Pancreas (tissue), 10 donors: ENCODE results near the gene MICA. TPM values are rescaled to one million over a fixed set of nuclear protein-coding genes. Genes with fewer than 3 reads are reported as not detected.
"Not testable (repeated sequence)": the region's sequence is repeated elsewhere in the genome, so short reads cannot be mapped to it uniquely, and the experiment has no call there.

Experiments used
- ATAC-seq, 4 donors: fragments of 200-7000 bp; cut with Tn5 transposase; one replicate each; pipeline versions ENCODE4 v1.8.0 to v1.9.1; 2020; ENCODE audit warnings: mild to moderate bottlenecking in 4 of 4, moderate library complexity in 4 of 4
- DNase-seq, 6 donors: peaks; one replicate each; pipeline ENCODE4 v3.0.0-alpha.2; 2020
- FAIRE-seq: peaks from 2 replicates; lab custom pipeline; 2012; peaks lifted over from hg19 to GRCh38; lab: Jason Lieb, UNC
- H3K27ac ChIP-seq, 4 donors: fragments of 200-600 bp; sonication (generic); 1 replicate in 3 of 4; 2 replicates in 1 of 4; pipeline versions ENCODE4 v1.5.0 to v1.8.0; 2020
- H3K27me3 ChIP-seq, 4 donors: fragments of 200-600 bp; one replicate each; pipeline ENCODE4 v1.8.0; 2021
- H3K36me3 ChIP-seq, 3 donors: fragments of 200-600 bp; sonication (generic) in 1 of 3; one replicate each; pipeline versions ENCODE4 v1.5.0 to v1.8.0; 2020 to 2021
- H3K4me1 ChIP-seq, 3 donors: fragments of 200-600 bp; one replicate each; pipeline ENCODE4 v1.8.0; 2021
- H3K4me3 ChIP-seq, 4 donors: fragments of 200-600 bp; sonication (generic) in 2 of 4; one replicate each; pipeline versions ENCODE4 v1.5.0 to v1.8.0; 2020 to 2021
- H3K9me3 ChIP-seq, 4 donors: fragments of 200-600 bp; one replicate each; pipeline ENCODE4 v1.8.0; 2021
- CTCF ChIP-seq, 4 donors: fragments of 200-600 bp; sonication (generic) in 3 of 4; IDR thresholded peaks; one replicate each; pipeline versions ENCODE4 v1.5.0 to v1.8.0; 2021; ENCODE audit warnings: antibody characterized with exemption in 4 of 4
- WGBS, 2 donors: extraction: QIAGEN DNeasy Blood & Tissue Kit; methylation state at CpG; one replicate each; pipeline ENCODE4 v1.1.7; 2013; 5-methylcytosine and 5-hydroxymethylcytosine counted together
- intact Hi-C, 3 donors: fragments of 100-400 bp; cut with DNase I; formaldehyde crosslinking; loops; one replicate each; pipeline versions ENCODE4 v1.11.1 to v1.14.2; 2022
- polyA plus RNA-seq, 2 donors: library from polyadenylated mRNA; stranded (reverse); fragments of 200-250 nt; gene quantifications; one replicate each; pipeline ENCODE4 v1.2.3, GENCODE V29; 2013
- total RNA-seq, 6 donors: library from RNA; stranded (reverse); fragmentation: NEBNext Ultra II Directional in 4 of 6; extraction: Animal tissue kit (Norgen Biotek cat#: 25700) in 4 of 6; gene quantifications; one replicate each; pipeline versions ENCODE4 v1.2.1 to v1.2.4, GENCODE V29; 2021 to 2023
- donor health status: healthy with polysubstance abuse.
- donor health status: DM: no; HTN: no; CAD: no; lungs with moderate emphysema.
- donor health status: DM: no; HTN: no; CAD: no.
- donor health status: control.
- donor health status: control.
- donor health status: Bipolar disorder and iron deficiency.
- donor health status: DM: yes; HTN: yes; CAD: no.
- donor health status: DM: no; HTN: no; CAD: no.
- donor health status: DM: no; HTN: no; CAD: no.
- donor health status: DM: yes; HTN: yes; CAD: no.

The MICA gene
- total and polyA plus RNA-seq, 8 donors = 4.8 to 22.6 (median 6.2) TPM

DNA sequence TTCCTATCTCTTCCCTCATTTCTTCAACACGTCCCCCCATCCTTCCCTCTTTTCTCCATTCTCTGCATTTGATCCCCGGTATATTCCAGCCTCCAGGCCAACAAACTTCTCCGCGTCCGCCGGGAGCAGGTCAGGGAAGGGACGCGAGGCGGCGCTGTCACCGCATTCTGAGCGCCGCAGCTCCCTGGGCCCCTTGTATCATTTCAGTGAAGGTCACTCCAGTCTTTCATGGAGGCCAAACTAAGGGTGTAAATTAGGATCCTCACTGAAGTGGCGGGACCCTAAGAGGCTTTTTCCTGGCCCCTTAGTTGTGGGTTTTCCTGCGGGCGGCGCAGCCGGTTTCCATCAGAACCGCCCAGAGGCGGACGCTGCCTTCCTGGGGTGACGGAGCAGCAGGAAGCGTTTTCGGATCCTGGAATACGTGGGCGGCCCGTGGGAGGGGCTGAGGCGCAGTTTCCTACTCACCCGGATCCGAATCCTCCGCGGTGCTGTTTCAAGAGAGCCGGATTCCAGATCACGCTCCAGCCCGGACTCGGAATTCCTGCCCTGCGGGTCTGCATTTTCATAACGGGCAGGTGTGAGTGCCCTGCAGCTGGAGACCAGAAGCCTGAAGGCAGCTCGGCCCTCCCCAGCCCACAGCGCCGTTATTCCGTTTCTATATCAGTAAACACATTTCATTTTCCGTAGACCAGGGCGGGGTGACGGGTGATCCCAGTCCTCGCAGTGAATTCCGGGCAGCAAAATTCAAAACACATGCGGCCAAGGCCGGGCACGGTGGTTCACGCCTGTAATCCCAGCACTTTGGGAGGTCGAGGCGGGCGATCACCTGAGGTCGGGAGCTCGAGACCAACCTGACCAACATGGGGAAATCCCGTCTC, 3.6 kb upstream of the MICA start:
- intact Hi-C loops = loop anchor here in 2 of 3 donors (5.0 kb wide), 2 partner anchors 37 to 42 kb away; no protein-coding TSS in a partner anchor
- peak overlapping the region; percentile 88 to 99 (median 94) for H3K27ac ChIP-seq
- H3K4me3 ChIP-seq = peak overlapping the region; percentile 55 to 67 (median 60)
- no peak for FAIRE-seq
- peak; percentile 89 to 94 (median 90) for DNase-seq
- 0% methylated on average over 57 of the region's 57 CpGs for WGBS, 2 donors
- peak; percentile 77 to 85 (median 82) for ATAC-seq
- no peaks in the 10 kb centered on the region for H3K36me3 ChIP-seq
- peaks cover 7 to 21% (median 13%) of the 10 kb centered on the region in 3 donors for H3K4me1 ChIP-seq
- H3K27me3 ChIP-seq = no peaks in the 10 kb centered on the region
- peak; percentile 62 to 75 (median 71) for TF ChIP-seq CTCF (IDR thresholded peaks at IDR 0.05)
- H3K9me3 ChIP-seq = no peaks in the 10 kb centered on the region

DNA sequence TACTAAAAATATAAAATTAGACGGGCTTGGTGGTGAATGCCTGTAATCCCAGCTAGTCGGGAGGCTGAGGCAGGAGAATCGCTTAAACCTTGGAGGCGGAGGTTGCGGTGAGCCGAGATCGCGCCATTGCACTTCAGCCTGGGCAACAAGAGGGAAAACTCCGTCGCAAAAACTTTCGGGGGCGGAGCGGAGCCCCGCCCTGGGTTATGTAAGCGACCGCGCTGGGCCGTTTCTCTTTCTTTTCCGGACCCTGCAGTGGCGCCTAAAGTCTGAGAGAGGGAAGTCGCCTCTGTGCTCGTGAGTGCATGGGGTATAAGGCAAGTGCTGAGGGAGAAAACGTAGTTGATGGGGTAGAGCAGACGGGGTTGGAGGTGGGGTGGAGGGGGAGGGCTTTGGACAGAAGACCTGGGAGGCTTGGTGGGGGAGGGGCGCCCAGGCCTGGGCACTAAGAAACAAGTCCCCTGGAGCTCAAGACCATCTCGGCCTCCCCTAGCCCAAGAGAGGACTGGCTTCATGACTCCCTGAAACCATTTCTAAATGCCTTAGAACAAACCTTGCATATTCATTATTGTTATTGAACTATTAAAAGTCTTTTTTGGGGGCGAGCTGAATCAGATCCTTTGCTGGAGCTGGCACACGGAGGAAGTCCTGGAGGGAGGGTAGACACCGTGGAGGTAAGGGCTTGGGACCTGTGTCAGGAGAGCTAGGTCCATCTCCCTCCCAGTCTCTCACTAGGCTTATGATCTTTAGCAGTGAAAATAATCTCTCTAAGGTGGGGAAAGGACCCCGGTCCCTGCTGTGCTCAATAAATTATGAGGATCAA, 2.7 kb upstream of the MICA start:
- no peaks in the 10 kb centered on the region for H3K27me3 ChIP-seq
- ATAC-seq (peak; percentile 43 to 76 (median 61)), DNase-seq (peak; percentile 65 to 84 (median 72)), FAIRE-seq (no peak)
- H3K27ac ChIP-seq = peak overlapping the region; percentile 88 to 99 (median 94)
- no peak for TF ChIP-seq CTCF (IDR thresholded peaks at IDR 0.05)
- no peaks in the 10 kb centered on the region for H3K36me3 ChIP-seq
- H3K9me3 ChIP-seq = no peaks in the 10 kb centered on the region
- WGBS, 2 donors = 2 to 3% methylated on average over 30 of the region's 30 CpGs
- peak overlapping the region; percentile 55 to 67 (median 60) for H3K4me3 ChIP-seq
- intact Hi-C loops = loop anchor here in 1 of 3 donors (5.0 kb wide), 1 partner anchor 37 kb away; no protein-coding TSS in a partner anchor
- H3K4me1 ChIP-seq = peaks cover 7 to 21% (median 13%) of the 10 kb centered on the region in 3 donors

GRCh38 chr6:31401403-31401802, 2.0 kb upstream of the MICA start:
- 37 to 54% methylated on average over 4 of the region's 4 CpGs for WGBS, 2 donors
- DNase-seq (peak in 1 of 6 donors; percentile 37), ATAC-seq (peak in 1 of 4 donors; percentile 7), FAIRE-seq (no peak)
- Histone ChIP-seq H3K4me1 (peaks cover 7 to 21% (median 13%) of the 10 kb centered on the region in 3 donors), H3K4me3 (peak overlapping the region in 2 of 4 donors; percentile 62 to 67), H3K27ac (peak overlapping the region in 2 of 4 donors; percentile 97 to 99), H3K27me3 (no peaks in the 10 kb centered on the region), H3K9me3 (no peaks in the 10 kb centered on the region), H3K36me3 (no peaks in the 10 kb centered on the region)
- TF ChIP-seq CTCF (IDR thresholded peaks at IDR 0.05) = no peak
- intact Hi-C loops = loop anchor here in 1 of 3 donors (5.0 kb wide), 1 partner anchor 36 kb away; no protein-coding TSS in a partner anchor

DNA sequence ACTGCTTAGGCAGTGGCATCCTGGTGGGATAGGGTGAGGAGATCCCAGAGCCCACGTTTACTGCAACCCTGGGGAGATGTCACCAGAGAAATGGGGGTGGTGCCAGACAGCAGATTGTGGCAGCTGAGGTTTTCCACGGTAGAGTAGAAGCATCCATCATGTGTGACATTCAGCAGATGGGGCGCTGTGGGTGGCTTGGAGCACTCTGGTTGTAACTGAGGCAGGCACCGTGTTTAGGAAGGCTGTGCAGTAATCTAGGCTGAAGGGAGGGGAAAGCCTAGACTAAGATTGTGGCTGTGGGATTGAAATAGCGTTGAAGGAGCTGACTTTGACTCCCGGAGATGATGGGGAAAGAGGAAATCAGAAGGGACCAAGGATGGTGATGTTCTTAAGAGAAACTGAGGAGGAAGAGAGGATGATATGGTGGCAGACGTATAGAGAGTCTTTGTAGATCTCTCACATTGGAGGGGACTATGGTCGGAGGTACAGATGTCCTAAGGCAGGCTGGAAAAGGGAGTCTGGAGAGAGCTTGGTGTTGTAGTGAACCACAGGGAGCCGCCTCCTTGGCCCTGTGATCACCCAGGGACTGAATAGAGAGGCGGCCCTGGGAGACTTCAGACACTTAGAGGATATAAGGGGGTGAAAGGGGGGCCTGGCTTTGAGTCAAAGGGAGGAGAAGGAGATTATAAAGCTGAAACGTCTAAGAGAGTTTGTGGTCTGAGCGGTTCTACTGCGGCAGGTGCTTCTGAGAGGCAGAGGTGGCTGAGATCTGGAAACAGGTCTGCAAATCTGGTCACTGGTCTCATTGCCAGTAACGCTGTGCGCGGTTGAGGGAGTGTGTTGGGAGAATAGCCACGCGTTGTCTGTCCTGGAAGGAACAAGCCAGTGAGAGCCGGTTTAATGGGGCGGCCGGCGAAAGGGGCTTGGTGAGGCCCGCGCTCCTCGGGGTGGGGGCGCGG, 792 bp upstream of the MICA start:
- 8 to 12% methylated on average over 27 of the region's 27 CpGs for WGBS, 2 donors
- DNase-seq (peak in 3 of 6 donors; percentile 29 to 69 (median 31)), ATAC-seq (peak in 2 of 4 donors; percentile 4 to 5), FAIRE-seq (no peak)
- Histone ChIP-seq H3K27me3 (no peaks in the 10 kb centered on the region), H3K27ac (peak overlapping the region; percentile 51 to 99 (median 74)), H3K9me3 (no peaks in the 10 kb centered on the region), H3K4me3 (peak overlapping the region; percentile 26 to 70 (median 52)), H3K4me1 (peaks cover 7 to 16% (median 11%) of the 10 kb centered on the region in 3 donors), H3K36me3 (no peaks in the 10 kb centered on the region)
- intact Hi-C loops = loop anchor here in 1 of 3 donors (5.0 kb wide), 1 partner anchor 35 kb away; no protein-coding TSS in a partner anchor
- TF ChIP-seq CTCF (IDR thresholded peaks at IDR 0.05) = no peak

DNA sequence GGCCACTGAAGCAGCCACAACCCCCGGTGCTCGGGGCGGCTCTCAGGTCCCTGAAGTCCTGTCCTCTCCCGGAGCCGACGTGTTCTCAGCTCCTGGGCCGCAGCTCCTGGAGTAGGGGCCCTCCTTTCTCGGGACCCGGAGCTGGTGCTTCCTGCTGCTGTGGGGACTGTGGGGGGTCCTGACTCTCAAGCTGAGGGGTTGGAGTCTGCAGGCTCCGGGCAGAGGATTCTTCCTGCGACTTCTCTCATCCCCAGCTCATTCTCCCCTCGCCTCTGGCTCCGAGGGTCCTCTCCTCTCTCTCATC, 618 bp downstream of the MICA start:
- DNase-seq = peak in 2 of 6 donors; percentile 61 to 76
- 9% methylated on average over 13 of the region's 13 CpGs for WGBS, 2 donors
- not testable (repeated sequence) for H3K27me3 ChIP-seq, H3K36me3 ChIP-seq, ATAC-seq, FAIRE-seq, H3K9me3 ChIP-seq
- peak overlapping the region in 2 of 4 donors; percentile 51 to 97 for H3K27ac ChIP-seq
- H3K4me1 ChIP-seq = peaks cover 7 to 16% (median 7%) of the 10 kb centered on the region in 3 donors
- H3K4me3 ChIP-seq = peak overlapping the region; percentile 26 to 70 (median 52)
- intact Hi-C loops = loop anchor here in 1 of 3 donors (5.0 kb wide), 1 partner anchor 33 kb away; no protein-coding TSS in a partner anchor
